Smooth muscle cell (in vitro differentiated cells): ENCODE measurements around the gene VCL. TPM values are rescaled to one million over a fixed set of nuclear protein-coding genes. Genes with fewer than 3 reads are reported as not detected.
A peak's percentile ranks its signal among the peaks of the same experiment; 100 is the strongest.

ENCODE experiments used
- DNase-seq: peaks from one replicate; lab custom pipeline; 2025; ENCODE audit not compliant: unreplicated experiment; lab: John Stamatoyannopoulos, UW
- H2AFZ ChIP-seq: fragments of 200-600 bp; sonication (generic); 2 replicates; pipeline ENCODE4 v1.6.0; 2016; ENCODE audit warnings: antibody characterized with exemption, low read depth, mild to moderate bottlenecking
- H3F3A ChIP-seq: fragments of 200-600 bp; sonication (generic); 2 replicates; pipeline ENCODE4 v1.6.0; 2017; ENCODE audit warnings: antibody characterized with exemption, low read depth
- H3K27ac ChIP-seq: fragments of 200-600 bp; sonication (generic); 2 replicates; pipeline ENCODE4 v1.5.1; 2016; ENCODE audit warnings: low read depth, mild to moderate bottlenecking
- H3K27me3 ChIP-seq: fragments of 200-600 bp; sonication (generic); 2 replicates; pipeline ENCODE4 v1.6.1; 2016; ENCODE audit warnings: low read depth, mild to moderate bottlenecking
- H3K36me3 ChIP-seq: fragments of 200-600 bp; sonication (generic); 2 replicates; pipeline ENCODE4 v1.5.1; 2016; ENCODE audit warnings: low read depth
- H3K4me1 ChIP-seq: fragments of 200-600 bp; sonication (generic); 2 replicates; pipeline ENCODE4 v1.5.1; 2016; ENCODE audit warnings: low read depth
- H3K4me2 ChIP-seq: fragments of 200-600 bp; sonication (generic); 2 replicates; pipeline ENCODE4 v1.6.0; 2016; ENCODE audit warnings: mild to moderate bottlenecking
- H3K4me3 ChIP-seq: fragments of 200-600 bp; sonication (generic); 2 replicates; pipeline ENCODE4 v1.5.1; 2016; ENCODE audit warnings: mild to moderate bottlenecking
- H3K79me2 ChIP-seq: fragments of 200-600 bp; sonication (generic); 2 replicates; pipeline ENCODE4 v1.6.0; 2016; ENCODE audit warnings: low read depth, mild to moderate bottlenecking
- H3K9ac ChIP-seq: fragments of 200-600 bp; sonication (generic); 2 replicates; pipeline ENCODE4 v1.6.0; 2016; ENCODE audit warnings: low read depth
- H3K9me3 ChIP-seq: fragments of 200-600 bp; sonication (generic); replicated peaks from 2 replicates; pipeline ENCODE4 v1.5.1; 2016; ENCODE audit warnings: low read depth
- H4K20me1 ChIP-seq: fragments of 200-600 bp; sonication (generic); 2 replicates; pipeline ENCODE4 v1.6.0; 2016; ENCODE audit warnings: low read depth
- CTCF ChIP-seq: fragments of 200-600 bp; sonication (generic); IDR thresholded peaks from 2 replicates; pipeline ENCODE4 v1.5.1; 2017; ENCODE audit warnings: borderline replicate concordance, mild to moderate bottlenecking, antibody characterized with exemption; ENCODE audit not compliant: insufficient read depth, poor library complexity, severe bottlenecking
- WGBS: methylation state at CpG from one replicate; pipeline ENCODE4 v1.1.7; 2016; ENCODE audit warnings: low lambda C conversion rate; 5-methylcytosine and 5-hydroxymethylcytosine counted together
- polyA plus RNA-seq: library from polyadenylated mRNA; unstranded; fragments of >200 nt; fragmentation: Nextera tagmentation; extraction: Ambion mirVana; gene quantifications from 2 replicates; pipeline ENCODE4 v1.2.1, GENCODE V29; 2016
- total RNA-seq: library from RNA; depleted of rRNA; stranded (reverse); fragments of >200 nt; gene quantifications from 2 replicates; pipeline ENCODE4 v1.2.3, GENCODE V29; 2014

VCL gene
- total and polyA plus RNA-seq, 2 experiments from 2014 or later = 128 to 187 TPM

- no peaks in the 10 kb centered on the region for H3K36me3 ChIP-seq
- TF ChIP-seq CTCF = no peak
- peaks cover 89% of the 10 kb centered on the region for H4K20me1 ChIP-seq
- peak overlapping the region; percentile 40 for H3K27ac ChIP-seq
- 45% methylated on average over 4 of the region's 4 CpGs for WGBS
- no peak overlapping the region for H3K4me3 ChIP-seq
- no peaks in the 10 kb centered on the region for H3K27me3 ChIP-seq
- no peak overlapping the region for H2AFZ ChIP-seq
- H3K4me1 ChIP-seq = peaks cover 8% of the 10 kb centered on the region
- H3K4me2 ChIP-seq = peak overlapping the region; percentile 67
- peaks cover 22% of the 10 kb centered on the region for H3F3A ChIP-seq
- no peak for DNase-seq
- H3K9me3 ChIP-seq = no peaks in the 10 kb centered on the region
- H3K79me2 ChIP-seq = peaks cover 98% of the 10 kb centered on the region
- no peak overlapping the region for H3K9ac ChIP-seq
These were observed 69.7 kb downstream of the VCL start for GRCh38 chr10:74067373-74068352.

- TF ChIP-seq CTCF = no peak
- Histone ChIP-seq H3K36me3 (peaks cover 17% of the 10 kb centered on the region), H3K79me2 (peaks cover 91% of the 10 kb centered on the region), H4K20me1 (peaks cover 97% of the 10 kb centered on the region), H3K4me3 (no peak overlapping the region), H2AFZ (no peak overlapping the region), H3K4me2 (no peak overlapping the region), H3K27me3 (no peaks in the 10 kb centered on the region), H3K9ac (no peak overlapping the region), H3K27ac (peak overlapping the region; percentile 18), H3K4me1 (peaks cover 8% of the 10 kb centered on the region), H3K9me3 (no peaks in the 10 kb centered on the region), H3F3A (peaks cover 24% of the 10 kb centered on the region)
- DNase-seq = no peak
These were observed 73.2 kb downstream of the VCL start for GRCh38 chr10:74071157-74071556.

DNA sequence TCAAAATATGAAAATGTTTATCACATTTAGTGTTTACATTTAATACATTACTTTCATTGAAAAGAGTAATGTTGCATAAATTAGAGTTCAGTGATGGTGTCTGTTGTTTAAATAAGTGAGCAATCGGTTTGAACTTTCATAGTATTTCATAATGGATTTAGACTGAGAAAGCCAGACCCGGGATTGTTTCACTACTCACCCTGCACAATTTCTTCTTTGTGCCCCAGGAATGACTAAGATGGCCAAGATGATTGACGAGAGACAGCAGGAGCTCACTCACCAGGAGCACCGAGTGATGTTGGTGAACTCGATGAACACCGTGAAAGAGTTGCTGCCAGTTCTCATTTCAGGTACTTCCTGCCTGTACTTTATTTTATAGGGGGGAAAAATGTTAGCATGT lies 74.6 kb downstream of the VCL start:
- no peak overlapping the region for H3K9ac ChIP-seq
- H3K4me1 ChIP-seq = peaks cover 7% of the 10 kb centered on the region
- H3K27ac ChIP-seq = peak overlapping the region; percentile 14
- no peak overlapping the region for H2AFZ ChIP-seq
- WGBS = 83% methylated on average over 6 of the region's 6 CpGs
- H3K27me3 ChIP-seq = no peaks in the 10 kb centered on the region
- no peak overlapping the region for H3K4me2 ChIP-seq
- no peak for DNase-seq
- peaks cover 97% of the 10 kb centered on the region for H4K20me1 ChIP-seq
- no peak for TF ChIP-seq CTCF
- no peaks in the 10 kb centered on the region for H3K9me3 ChIP-seq
- peaks cover 17% of the 10 kb centered on the region for H3K36me3 ChIP-seq
- peaks cover 78% of the 10 kb centered on the region for H3K79me2 ChIP-seq
- H3F3A ChIP-seq = peaks cover 34% of the 10 kb centered on the region
- H3K4me3 ChIP-seq = no peak overlapping the region
